ENCODE results near the gene LBH. TPM values are rescaled to one million over a fixed set of nuclear protein-coding genes. Genes with fewer than 3 reads are reported as not detected.

LBH gene
- polyA plus RNA-seq, 1 donor: 32.6 TPM

- no peaks in the 10 kb centered on the region for H3K9me3 ChIP-seq (ENCODE audit: control insufficient read depth, low read depth, low read length)
- H3K36me3 ChIP-seq (ENCODE audit: control insufficient read depth, insufficient read depth, low read length): peaks cover 6% of the 10 kb centered on the region
- H3K4me3 ChIP-seq (ENCODE audit: low read length): no peak overlapping the region
- no peaks in the 10 kb centered on the region for H3K4me1 ChIP-seq (ENCODE audit: control insufficient read depth, insufficient read depth, low read length)
- no peaks in the 10 kb centered on the region for H3K27me3 ChIP-seq (ENCODE audit: control insufficient read depth, insufficient read depth, low read length)
- no peak for DNase-seq
- no CpG with 5 or more reads among the region's 3 CpGs for WGBS (ENCODE audit: insufficient coverage, low lambda C conversion rate)
- no peak overlapping the region for H3K27ac ChIP-seq (ENCODE audit: low read length)
These were observed 11.9 kb downstream of the LBH start for GRCh38 chr2:30243231-30243630.

- Histone ChIP-seq H3K9me3 (ENCODE audit: control insufficient read depth, low read depth, low read length) (no peaks in the 10 kb centered on the region), H3K4me1 (ENCODE audit: control insufficient read depth, insufficient read depth, low read length) (no peaks in the 10 kb centered on the region), H3K4me3 (ENCODE audit: low read length) (no peak overlapping the region), H3K27ac (ENCODE audit: low read length) (no peak overlapping the region), H3K36me3 (ENCODE audit: control insufficient read depth, insufficient read depth, low read length) (no peaks in the 10 kb centered on the region), H3K27me3 (ENCODE audit: control insufficient read depth, insufficient read depth, low read length) (no peaks in the 10 kb centered on the region)
- no CpG with 5 or more reads among the region's 5 CpGs for whole genome bisulfite sequencing (ENCODE audit: insufficient coverage, low lambda C conversion rate)
- DNase-seq: no peak
These were observed 14.0 kb downstream of the LBH start for GRCh38 chr2:30245364-30245763.

- no peak for DNase-seq
- H3K27me3 ChIP-seq (ENCODE audit: control insufficient read depth, insufficient read depth, low read length): no peaks in the 10 kb centered on the region
- H3K27ac ChIP-seq (ENCODE audit: low read length): no peak overlapping the region
- H3K36me3 ChIP-seq (ENCODE audit: control insufficient read depth, insufficient read depth, low read length): no peaks in the 10 kb centered on the region
- WGBS (ENCODE audit: insufficient coverage, low lambda C conversion rate): no CpG with 5 or more reads among the region's 2 CpGs
- no peak overlapping the region for H3K4me3 ChIP-seq (ENCODE audit: low read length)
- H3K4me1 ChIP-seq (ENCODE audit: control insufficient read depth, insufficient read depth, low read length): peaks cover 17% of the 10 kb centered on the region
- H3K9me3 ChIP-seq (ENCODE audit: control insufficient read depth, low read depth, low read length): no peaks in the 10 kb centered on the region
These were observed 17.5 kb downstream of the LBH start for GRCh38 chr2:30248791-30249190.

- Histone ChIP-seq H3K9me3 (ENCODE audit: control insufficient read depth, low read depth, low read length) (no peaks in the 10 kb centered on the region), H3K27me3 (ENCODE audit: control insufficient read depth, insufficient read depth, low read length) (no peaks in the 10 kb centered on the region), H3K36me3 (ENCODE audit: control insufficient read depth, insufficient read depth, low read length) (no peaks in the 10 kb centered on the region), H3K4me3 (ENCODE audit: low read length) (no peak overlapping the region), H3K4me1 (ENCODE audit: control insufficient read depth, insufficient read depth, low read length) (peaks cover 22% of the 10 kb centered on the region), H3K27ac (ENCODE audit: low read length) (no peak overlapping the region)
- 100% methylated on average over 1 of the region's 7 CpGs for WGBS (ENCODE audit: insufficient coverage, low lambda C conversion rate)
- no peak for DNase-seq
These were observed 18.0 kb downstream of the LBH start for GRCh38 chr2:30249354-30249753.

GRCh38 chr2:30250421-30250820 is 19.1 kb downstream of the LBH start:
- 82% methylated on average over 2 of the region's 6 CpGs for WGBS (ENCODE audit: insufficient coverage, low lambda C conversion rate)
- Histone ChIP-seq H3K27me3 (ENCODE audit: control insufficient read depth, insufficient read depth, low read length) (no peaks in the 10 kb centered on the region), H3K36me3 (ENCODE audit: control insufficient read depth, insufficient read depth, low read length) (no peaks in the 10 kb centered on the region), H3K4me3 (ENCODE audit: low read length) (no peak overlapping the region), H3K4me1 (ENCODE audit: control insufficient read depth, insufficient read depth, low read length) (peaks cover 32% of the 10 kb centered on the region), H3K27ac (ENCODE audit: low read length) (no peak overlapping the region), H3K9me3 (ENCODE audit: control insufficient read depth, low read depth, low read length) (no peaks in the 10 kb centered on the region)
- no peak for DNase-seq

- H3K9me3 ChIP-seq (ENCODE audit: control insufficient read depth, low read depth, low read length): no peaks in the 10 kb centered on the region
- peaks cover 5% of the 10 kb centered on the region for H3K36me3 ChIP-seq (ENCODE audit: control insufficient read depth, insufficient read depth, low read length)
- no peaks in the 10 kb centered on the region for H3K27me3 ChIP-seq (ENCODE audit: control insufficient read depth, insufficient read depth, low read length)
- peaks cover 41% of the 10 kb centered on the region for H3K4me1 ChIP-seq (ENCODE audit: control insufficient read depth, insufficient read depth, low read length)
- no peak overlapping the region for H3K4me3 ChIP-seq (ENCODE audit: low read length)
- no CpG with 5 or more reads among the region's 7 CpGs for WGBS (ENCODE audit: insufficient coverage, low lambda C conversion rate)
- H3K27ac ChIP-seq (ENCODE audit: low read length): peak overlapping the region; percentile 92
- peak; percentile 97 to 98 for DNase-seq
These were observed 21.7 kb downstream of the LBH start for GRCh38 chr2:30252723-30253701.

- 80% methylated on average over 2 of the region's 9 CpGs for WGBS (ENCODE audit: insufficient coverage, low lambda C conversion rate)
- Histone ChIP-seq H3K9me3 (ENCODE audit: control insufficient read depth, low read depth, low read length) (no peaks in the 10 kb centered on the region), H3K27ac (ENCODE audit: low read length) (peak overlapping the region; percentile 92), H3K36me3 (ENCODE audit: control insufficient read depth, insufficient read depth, low read length) (peaks cover 14% of the 10 kb centered on the region), H3K4me1 (ENCODE audit: control insufficient read depth, insufficient read depth, low read length) (peaks cover 41% of the 10 kb centered on the region), H3K27me3 (ENCODE audit: control insufficient read depth, insufficient read depth, low read length) (no peaks in the 10 kb centered on the region), H3K4me3 (ENCODE audit: low read length) (no peak overlapping the region)
- DNase-seq: no peak
These were observed 22.7 kb downstream of the LBH start for GRCh38 chr2:30253873-30254684.

- no CpG with 5 or more reads among the region's 1 CpG for WGBS (ENCODE audit: insufficient coverage, low lambda C conversion rate)
- H3K9me3 ChIP-seq (ENCODE audit: control insufficient read depth, low read depth, low read length): no peaks in the 10 kb centered on the region
These were observed 23.3 kb downstream of the LBH start for GRCh38 chr2:30254685-30255001.

GRCh38 chr2:30255026-30255425 is 23.7 kb downstream of the LBH start:
- H3K9me3 ChIP-seq (ENCODE audit: control insufficient read depth, low read depth, low read length): no peaks in the 10 kb centered on the region
- H3K36me3 ChIP-seq (ENCODE audit: control insufficient read depth, insufficient read depth, low read length): peaks cover 17% of the 10 kb centered on the region
- no peaks in the 10 kb centered on the region for H3K27me3 ChIP-seq (ENCODE audit: control insufficient read depth, insufficient read depth, low read length)
- peaks cover 41% of the 10 kb centered on the region for H3K4me1 ChIP-seq (ENCODE audit: control insufficient read depth, insufficient read depth, low read length)
- no peak overlapping the region for H3K4me3 ChIP-seq (ENCODE audit: low read length)
- WGBS (ENCODE audit: insufficient coverage, low lambda C conversion rate): no CpG with 5 or more reads among the region's 16 CpGs
- H3K27ac ChIP-seq (ENCODE audit: low read length): peak overlapping the region; percentile 92
- DNase-seq: no peak

More at GRCh38 chr2:30254685-30255001, 23.3 kb downstream of the LBH start:
- no peaks in the 10 kb centered on the region for H3K27me3 ChIP-seq (ENCODE audit: control insufficient read depth, insufficient read depth, low read length)
- no peak for DNase-seq
- peak overlapping the region; percentile 92 for H3K27ac ChIP-seq (ENCODE audit: low read length)
- peaks cover 41% of the 10 kb centered on the region for H3K4me1 ChIP-seq (ENCODE audit: control insufficient read depth, insufficient read depth, low read length)
- H3K4me3 ChIP-seq (ENCODE audit: low read length): no peak overlapping the region
- peaks cover 17% of the 10 kb centered on the region for H3K36me3 ChIP-seq (ENCODE audit: control insufficient read depth, insufficient read depth, low read length)
